GOT3 (cell line): ENCODE measurements around the gene FES.

Source experiments
- DNase-seq: peaks from one replicate; lab custom pipeline; 2025; ENCODE audit warnings: mixed read lengths; lab: John Stamatoyannopoulos, UW

Gene FES

GRCh38 chr15:90930861-90931574 lies 46.7 kb downstream of the FES start:
- no peak for DNase-seq

GRCh38 chr15:90931575-90931827 lies 47.2 kb downstream of the FES start:
- DNase-seq, result no peak

GRCh38 chr15:90931828-90932659 lies 47.7 kb downstream of the FES start, which contains the start of gene HDDC3:
TSS of gene HDDC3 (minus strand) at chr15:90932549. CDS start at chr15:90932540, 9 bp downstream.
- peak; percentile 62 for DNase-seq

GRCh38 chr15:90932660-90932991 lies 48.3 kb downstream of the FES start:
- no peak for DNase-seq

GRCh38 chr15:90933301-90933700 lies 49.0 kb downstream of the FES start:
- DNase-seq, result no peak

- DNase-seq, result peak; percentile 21
These were observed 50.1 kb downstream of the FES start for GRCh38 chr15:90934256-90934948.

GRCh38 chr15:90934949-90935751 lies 50.8 kb downstream of the FES start, which contains the start of gene UNC45A:
TSS of gene UNC45A (plus strand) at chr15:90935285. CDS start at chr15:90935325, 40 bp downstream.
- DNase-seq, result peak; percentile 53

- no peak for DNase-seq
These were observed 52.5 kb downstream of the FES start for GRCh38 chr15:90936823-90937222.

- no peak for DNase-seq
These were observed 54.0 kb downstream of the FES start for GRCh38 chr15:90938261-90938660.

GRCh38 chr15:90939756-90940155 lies 55.5 kb downstream of the FES start:
- DNase-seq, result no peak

- no peak for DNase-seq
These were observed 56.7 kb downstream of the FES start for GRCh38 chr15:90941038-90941437.

GRCh38 chr15:90942354-90943120 lies 58.2 kb downstream of the FES start:
- no peak for DNase-seq

- DNase-seq, result no peak
These were observed 60.8 kb downstream of the FES start for GRCh38 chr15:90945091-90945490.
